ENCODE results near the gene TMEM167B.
A peak's percentile ranks its signal among the peaks of the same experiment; 100 is the strongest.

Gene TMEM167B

DNA sequence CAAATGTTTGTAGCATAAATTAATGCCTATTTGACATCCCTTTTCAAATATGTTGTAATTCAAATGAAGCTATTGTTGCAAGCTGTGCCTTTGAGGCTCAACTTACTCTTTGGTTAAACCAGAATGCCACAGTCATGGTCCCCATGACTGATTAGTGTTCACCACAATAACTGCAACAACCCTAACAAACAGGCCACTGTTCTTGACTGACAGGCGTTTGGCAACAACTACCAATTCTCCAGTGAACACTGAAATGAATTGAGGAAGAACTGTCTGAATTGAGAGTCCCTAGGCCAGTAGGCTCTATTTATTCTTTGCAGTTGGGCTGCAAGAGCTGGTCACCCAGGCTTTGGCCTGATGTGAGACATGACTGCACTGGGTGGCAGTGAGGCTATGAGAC is 6.6 kb upstream of the TMEM167B start:
- DNase-seq (ENCODE audit: extremely low read depth, insufficient read length): no peak
- Histone ChIP-seq H3K36me3 (ENCODE audit: control insufficient read depth, insufficient read depth, low read length) (no peaks in the 10 kb centered on the region), H3K27me3 (replicated peaks; ENCODE audit: control insufficient read depth, insufficient read depth, low read length) (no peaks in the 10 kb centered on the region), H3K4me3 (replicated peaks; ENCODE audit: low read depth, low read length) (no peak overlapping the region)
- no peak for TF ChIP-seq CTCF (IDR thresholded peaks at IDR 0.05; ENCODE audit: insufficient read depth, low read length, poor library complexity, severe bottlenecking)

DNA sequence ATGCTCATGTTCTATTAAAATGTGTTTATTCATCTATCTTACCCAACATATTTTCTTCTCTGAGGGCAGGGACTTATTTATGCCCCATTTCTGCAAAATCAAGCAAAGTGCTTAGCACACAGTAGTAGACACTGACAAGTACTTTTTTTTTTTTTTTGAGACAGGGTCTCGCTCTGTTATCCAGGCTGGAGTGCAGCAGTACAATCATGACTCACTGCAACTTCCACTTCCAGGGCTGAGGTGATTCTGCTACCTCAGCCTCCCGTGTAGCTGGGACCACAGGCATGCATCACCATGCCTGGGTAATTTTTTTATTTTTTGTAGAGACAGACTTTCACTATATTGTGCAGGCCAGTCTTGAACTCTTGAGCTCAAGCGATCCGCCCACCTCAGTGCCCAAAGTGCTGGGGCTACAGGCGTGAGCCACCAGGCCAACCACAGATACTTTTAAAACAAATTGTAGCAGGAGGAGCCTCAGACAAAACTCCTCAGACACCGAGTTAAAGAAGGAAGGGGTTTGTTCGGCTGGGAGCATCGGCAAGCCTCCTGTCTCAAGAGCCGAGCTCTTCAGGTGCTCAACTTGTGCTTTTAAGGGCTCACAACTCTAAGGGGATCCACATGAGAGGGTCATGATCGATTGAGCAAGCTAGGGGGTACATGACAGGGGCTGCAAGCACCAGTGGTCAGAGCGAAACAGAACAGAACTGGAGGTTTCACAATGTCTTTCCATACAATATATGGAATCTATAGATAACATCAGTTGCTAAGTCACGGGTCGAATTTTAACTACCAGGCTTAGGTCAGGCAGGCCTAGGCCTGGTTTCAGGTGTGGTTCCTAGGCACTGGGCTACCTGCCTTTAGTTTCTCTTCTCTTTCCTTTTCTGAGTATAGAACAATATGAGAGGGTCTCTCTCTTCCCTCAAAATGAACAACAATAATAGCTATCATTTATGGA is 5.7 kb upstream of the TMEM167B start:
- DNase-seq (ENCODE audit: extremely low read depth, insufficient read length): no peak
- no peak for TF ChIP-seq CTCF (IDR thresholded peaks at IDR 0.05; ENCODE audit: insufficient read depth, low read length, poor library complexity, severe bottlenecking)

GRCh38 chr1:109089242-109090015 is 1.1 kb upstream of the TMEM167B start:
- no peak overlapping the region; the same call in 1 of the 2 replicates for H3K4me3 ChIP-seq (replicated peaks; ENCODE audit: low read depth, low read length)
- TF ChIP-seq CTCF (IDR thresholded peaks at IDR 0.05; ENCODE audit: insufficient read depth, low read length, poor library complexity, severe bottlenecking): peak; percentile 27
- no peak for DNase-seq (ENCODE audit: extremely low read depth, insufficient read length)

More for the DNA sequence above, 5.7 kb upstream of the TMEM167B start:
- Histone ChIP-seq H3K27me3 (replicated peaks; ENCODE audit: control insufficient read depth, insufficient read depth, low read length) (no peaks in the 10 kb centered on the region), H3K36me3 (ENCODE audit: control insufficient read depth, insufficient read depth, low read length) (no peaks in the 10 kb centered on the region), H3K4me3 (replicated peaks; ENCODE audit: low read depth, low read length) (no peak overlapping the region)

GRCh38 chr1:109091078-109091838 is 694 bp downstream of the TMEM167B start:
- Histone ChIP-seq H3K36me3 (ENCODE audit: control insufficient read depth, insufficient read depth, low read length) (peaks cover 2% of the 10 kb centered on the region), H3K27me3 (replicated peaks; ENCODE audit: control insufficient read depth, insufficient read depth, low read length) (no peaks in the 10 kb centered on the region), H3K4me3 (replicated peaks; ENCODE audit: low read depth, low read length) (peak overlapping the region; percentile 82)
- DNase-seq (ENCODE audit: extremely low read depth, insufficient read length): no peak
- no peak for TF ChIP-seq CTCF (IDR thresholded peaks at IDR 0.05; ENCODE audit: insufficient read depth, low read length, poor library complexity, severe bottlenecking)

More at GRCh38 chr1:109089242-109090015, 1.1 kb upstream of the TMEM167B start:
- H3K36me3 ChIP-seq (ENCODE audit: control insufficient read depth, insufficient read depth, low read length): peaks cover 2% of the 10 kb centered on the region
- no peaks in the 10 kb centered on the region for H3K27me3 ChIP-seq (replicated peaks; ENCODE audit: control insufficient read depth, insufficient read depth, low read length)

DNA sequence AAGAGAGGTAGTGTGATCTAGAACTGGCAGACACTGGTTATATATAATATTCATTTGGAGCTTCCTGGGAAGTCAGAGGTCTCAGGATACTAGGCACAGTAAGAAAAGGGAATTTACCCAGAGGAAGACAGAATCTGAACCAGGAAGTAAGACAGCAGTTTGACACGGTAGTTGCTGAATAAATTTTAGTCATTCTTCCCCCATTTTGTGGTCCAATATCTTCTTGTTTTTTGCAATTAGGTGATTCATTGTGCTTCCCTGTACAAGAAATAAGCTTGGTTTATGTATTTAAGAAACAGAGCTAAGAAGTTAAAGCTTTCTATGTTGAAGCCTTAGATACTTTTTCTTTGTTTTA is 1.3 kb downstream of the TMEM167B start:
- Histone ChIP-seq H3K36me3 (ENCODE audit: control insufficient read depth, insufficient read depth, low read length) (peaks cover 2% of the 10 kb centered on the region), H3K4me3 (replicated peaks; ENCODE audit: low read depth, low read length) (peak overlapping the region; percentile 82), H3K27me3 (replicated peaks; ENCODE audit: control insufficient read depth, insufficient read depth, low read length) (no peaks in the 10 kb centered on the region)
- TF ChIP-seq CTCF (IDR thresholded peaks at IDR 0.05; ENCODE audit: insufficient read depth, low read length, poor library complexity, severe bottlenecking): no peak
- no peak for DNase-seq (ENCODE audit: extremely low read depth, insufficient read length)

All from GM06990 (cell line).